Ovary (tissue), 9 donors: ENCODE data around the gene SPRED2. TPM values are rescaled to one million over a fixed set of nuclear protein-coding genes. Genes with fewer than 3 reads are reported as not detected.

Experiments
- DNase-seq, 5 donors: peaks; one replicate each; pipeline ENCODE4 v3.0.0-alpha.2; 2019 to 2020
- H3K27ac ChIP-seq, 2 donors: fragments of 200-600 bp; one replicate each; pipeline versions ENCODE4 v1.5.1 to v1.8.0; 2019 to 2022
- H3K27me3 ChIP-seq: fragments of 200-600 bp; one replicate; pipeline ENCODE4 v1.8.0; 2022
- H3K36me3 ChIP-seq: fragments of 200-600 bp; sonication (generic); one replicate; pipeline ENCODE4 v1.5.1; 2019
- H3K4me1 ChIP-seq: one replicate; pipeline ENCODE4 v1.8.1; 2013; ENCODE audit warnings: mild to moderate bottlenecking, moderate library complexity; ENCODE audit not compliant: insufficient read depth
- H3K4me3 ChIP-seq: fragments of 200-600 bp; sonication (generic); one replicate; pipeline ENCODE4 v1.5.1; 2017
- H3K9me3 ChIP-seq, 2 donors: fragments of 200-600 bp in 1 of 2; sonication (generic) in 1 of 2; one replicate each; pipeline versions ENCODE4 v1.5.1 to v1.8.1; 2013 to 2019; ENCODE audit warnings: mild to moderate bottlenecking in 1 of 2, moderate library complexity in 1 of 2
- EP300 ChIP-seq: sonication (generic); formaldehyde crosslinking; IDR thresholded peaks from one replicate; pipeline ENCODE4 v1.6.1; 2017; ENCODE audit warnings: antibody characterized with exemption
- POLR2A ChIP-seq: fragments of 450-650 bp; IDR thresholded peaks from one replicate; pipeline ENCODE4 v1.6.1; 2017; ENCODE audit warnings: antibody characterized with exemption, mild to moderate bottlenecking, moderate library complexity
- WGBS, 3 donors: extraction: QIAGEN DNeasy Blood & Tissue Kit in 1 of 3; methylation state at CpG; one replicate each; pipeline versions ENCODE4 v1.1.5 to v1.1.7; 2013 to 2017; 5-methylcytosine and 5-hydroxymethylcytosine counted together
- intact Hi-C, 4 donors: fragments of 100-400 bp; cut with DNase I; formaldehyde crosslinking; loops; one replicate each; pipeline versions ENCODE4 v1.11.0 to v1.15.1; 2022 to 2023
- polyA plus RNA-seq, 2 donors: library from polyadenylated mRNA; stranded (reverse); fragments of 200-250 nt in 1 of 2; fragments of 350-450 nt in 1 of 2; fragmentation: Illumina TruSeq in 1 of 2; extraction: RNeasy Lipid Tissue Mini Kit (QIAGEN cat#74804) in 1 of 2; gene quantifications; one replicate each; pipeline ENCODE4 v1.2.3, GENCODE V29; 2013 to 2014
- total RNA-seq, 7 donors: library from RNA; depleted of rRNA in 2 of 7; stranded (reverse); fragments of >200 nt in 2 of 7; fragmentation: NEBNext Ultra II Directional in 3 of 7; extraction: Animal tissue kit (Norgen Biotek cat#: 25700) in 3 of 7; gene quantifications; one replicate each; pipeline versions ENCODE4 v1.1.0 to v1.2.4, GENCODE V29; 2016 to 2023
- TF ChIP-seq, protein P1 (sequence below), 3 donors: fragments of 450-650 bp in 2 of 3; fragments of 200-600 bp in 1 of 3; IDR thresholded peaks; one replicate each; pipeline versions ENCODE4 v1.5.1 to v1.8.0; 2016 to 2022; ENCODE audit warnings: antibody characterized with exemption in 3 of 3, mild to moderate bottlenecking in 1 of 3
- donor health status: DM: no; HTN: no; CAD: no; lungs with moderate emphysema.
- donor health status: DM: no; HTN: no; CAD: no.
- donor health status: Bipolar disorder and iron deficiency.
- donor health status: DM: yes; HTN: yes; CAD: no.
- donor health status: DM: no; HTN: no; CAD: no.
- donor health status: DM: yes; HTN: yes; CAD: no.

Gene SPRED2
- total and polyA plus RNA-seq, 9 donors: 13.1 to 32.9 (median 17.6) TPM

- TF ChIP-seq, protein P1, sequence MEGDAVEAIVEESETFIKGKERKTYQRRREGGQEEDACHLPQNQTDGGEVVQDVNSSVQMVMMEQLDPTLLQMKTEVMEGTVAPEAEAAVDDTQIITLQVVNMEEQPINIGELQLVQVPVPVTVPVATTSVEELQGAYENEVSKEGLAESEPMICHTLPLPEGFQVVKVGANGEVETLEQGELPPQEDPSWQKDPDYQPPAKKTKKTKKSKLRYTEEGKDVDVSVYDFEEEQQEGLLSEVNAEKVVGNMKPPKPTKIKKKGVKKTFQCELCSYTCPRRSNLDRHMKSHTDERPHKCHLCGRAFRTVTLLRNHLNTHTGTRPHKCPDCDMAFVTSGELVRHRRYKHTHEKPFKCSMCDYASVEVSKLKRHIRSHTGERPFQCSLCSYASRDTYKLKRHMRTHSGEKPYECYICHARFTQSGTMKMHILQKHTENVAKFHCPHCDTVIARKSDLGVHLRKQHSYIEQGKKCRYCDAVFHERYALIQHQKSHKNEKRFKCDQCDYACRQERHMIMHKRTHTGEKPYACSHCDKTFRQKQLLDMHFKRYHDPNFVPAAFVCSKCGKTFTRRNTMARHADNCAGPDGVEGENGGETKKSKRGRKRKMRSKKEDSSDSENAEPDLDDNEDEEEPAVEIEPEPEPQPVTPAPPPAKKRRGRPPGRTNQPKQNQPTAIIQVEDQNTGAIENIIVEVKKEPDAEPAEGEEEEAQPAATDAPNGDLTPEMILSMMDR (IDR thresholded peaks at IDR 0.05): no peak
- no peak for TF ChIP-seq POLR2A
- no peak for DNase-seq
- intact Hi-C loops: no loop called here
Observed at GRCh38 chr2:65347913-65348312, 84.5 kb downstream of the SPRED2 start.

GRCh38 chr2:65345631-65346030 is 86.8 kb downstream of the SPRED2 start:
- TF ChIP-seq, protein P1 (IDR thresholded peaks at IDR 0.05): no peak
- TF ChIP-seq POLR2A (no peak), EP300 (no peak)
- DNase-seq: no peak
- Histone ChIP-seq H3K36me3 (no peaks in the 10 kb centered on the region), H3K27ac (no peak overlapping the region), H3K4me1 (peaks cover 12% of the 10 kb centered on the region), H3K27me3 (no peaks in the 10 kb centered on the region), H3K9me3 (no peaks in the 10 kb centered on the region), H3K4me3 (no peak overlapping the region)
- WGBS, 3 donors: 48 to 68% (median 54%) methylated on average over 3 of the region's 3 CpGs
- intact Hi-C loops: no loop called here

More at GRCh38 chr2:65347913-65348312, 84.5 kb downstream of the SPRED2 start:
- H3K27ac ChIP-seq: no peak overlapping the region
- H3K27me3 ChIP-seq: no peaks in the 10 kb centered on the region
- 98 to 100% (median 98%) methylated on average over 2 of the region's 2 CpGs for WGBS, 3 donors
- H3K36me3 ChIP-seq: no peaks in the 10 kb centered on the region
- no peak overlapping the region for H3K4me3 ChIP-seq
- H3K9me3 ChIP-seq: no peaks in the 10 kb centered on the region
- H3K4me1 ChIP-seq: peaks cover 19% of the 10 kb centered on the region

GRCh38 chr2:65344689-65345088 is 87.7 kb downstream of the SPRED2 start:
- TF ChIP-seq EP300 (no peak), POLR2A (no peak)
- TF ChIP-seq, protein P1 (IDR thresholded peaks at IDR 0.05): no peak
- 84 to 89% (median 86%) methylated on average over 15 of the region's 15 CpGs for WGBS, 3 donors
- Histone ChIP-seq H3K27me3 (no peaks in the 10 kb centered on the region), H3K9me3 (no peaks in the 10 kb centered on the region), H3K4me3 (no peak overlapping the region), H3K4me1 (peaks cover 5% of the 10 kb centered on the region), H3K36me3 (no peaks in the 10 kb centered on the region), H3K27ac (no peak overlapping the region)
- DNase-seq: no peak
- intact Hi-C loops: no loop called here

DNA sequence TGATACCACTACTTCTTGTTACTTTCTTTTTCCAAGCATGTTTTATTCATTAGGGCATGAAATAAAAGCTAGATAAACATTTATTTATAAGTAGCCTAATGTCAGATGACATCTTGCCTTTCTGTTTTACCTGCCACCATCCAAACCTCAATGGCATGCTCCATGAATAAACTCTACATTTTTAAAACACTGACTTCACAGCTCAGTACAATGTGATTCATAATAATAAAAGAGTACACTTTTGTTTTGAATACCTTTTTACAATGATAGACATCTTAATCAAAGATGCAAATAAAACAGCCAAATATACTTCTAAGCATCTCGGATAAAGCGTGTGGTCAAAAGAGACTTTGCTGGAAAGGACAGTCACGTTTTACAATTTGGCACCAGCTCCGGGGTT is 88.2 kb downstream of the SPRED2 start:
- no peak for DNase-seq
- Histone ChIP-seq H3K27ac (no peak overlapping the region), H3K4me3 (no peak overlapping the region), H3K27me3 (no peaks in the 10 kb centered on the region), H3K4me1 (peaks cover 3% of the 10 kb centered on the region), H3K36me3 (no peaks in the 10 kb centered on the region), H3K9me3 (no peaks in the 10 kb centered on the region)
- intact Hi-C loops: no loop called here
- TF ChIP-seq POLR2A: no peak
- 88 to 94% (median 93%) methylated on average over 4 of the region's 4 CpGs for WGBS, 3 donors

- intact Hi-C loops: no loop called here
- TF ChIP-seq EP300: no peak
- TF ChIP-seq, protein P1 (IDR thresholded peaks at IDR 0.05): no peak
- no peak for TF ChIP-seq POLR2A
- Histone ChIP-seq H3K36me3 (no peaks in the 10 kb centered on the region), H3K4me3 (no peak overlapping the region), H3K27me3 (no peaks in the 10 kb centered on the region), H3K9me3 (no peaks in the 10 kb centered on the region), H3K27ac (no peak overlapping the region), H3K4me1 (peaks cover 3% of the 10 kb centered on the region)
- no peak for DNase-seq
Observed at GRCh38 chr2:65343386-65343785, 89.0 kb downstream of the SPRED2 start.
